Uterus (tissue), 2 donors: ENCODE data around the gene TPPP.

Experiments used
- POLR2A ChIP-seq, 2 donors: fragments of 450-650 bp; IDR thresholded peaks; one replicate each; pipeline ENCODE4 v1.6.1; 2016; ENCODE audit warnings: antibody characterized with exemption in 2 of 2, mild to moderate bottlenecking in 1 of 2, moderate library complexity in 1 of 2
- TF ChIP-seq, protein P1 (sequence below), 4 experiments: fragments of 200-600 bp in 2 of 4; fragments of 450-650 bp in 2 of 4; sonication (generic) in 2 of 4; IDR thresholded peaks; one replicate each; pipeline ENCODE4 v1.5.1; 2016 to 2019; ENCODE audit warnings: antibody characterized with exemption in 4 of 4, mild to moderate bottlenecking in 2 of 4, moderate library complexity in 1 of 4

DNA sequence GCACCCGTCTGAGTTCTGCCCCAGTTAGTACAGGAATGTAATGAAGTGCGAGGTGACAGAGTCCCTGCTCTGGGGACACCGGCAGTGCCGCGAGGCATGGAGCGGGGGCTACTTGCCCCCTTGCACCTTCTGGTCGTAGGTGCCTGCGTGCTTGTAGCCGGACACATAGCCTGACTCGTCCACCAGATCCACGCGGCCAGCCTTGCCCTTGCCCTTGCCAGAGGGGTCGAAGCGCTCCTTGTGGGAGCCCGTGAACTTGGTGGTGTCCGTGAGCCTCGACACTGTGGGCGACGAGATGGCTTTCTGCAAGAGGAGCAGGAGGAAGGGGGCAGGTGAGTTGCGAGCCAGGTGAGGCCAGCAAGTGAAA, 28.2 kb downstream of the TPPP start:
- TF ChIP-seq, protein P1, sequence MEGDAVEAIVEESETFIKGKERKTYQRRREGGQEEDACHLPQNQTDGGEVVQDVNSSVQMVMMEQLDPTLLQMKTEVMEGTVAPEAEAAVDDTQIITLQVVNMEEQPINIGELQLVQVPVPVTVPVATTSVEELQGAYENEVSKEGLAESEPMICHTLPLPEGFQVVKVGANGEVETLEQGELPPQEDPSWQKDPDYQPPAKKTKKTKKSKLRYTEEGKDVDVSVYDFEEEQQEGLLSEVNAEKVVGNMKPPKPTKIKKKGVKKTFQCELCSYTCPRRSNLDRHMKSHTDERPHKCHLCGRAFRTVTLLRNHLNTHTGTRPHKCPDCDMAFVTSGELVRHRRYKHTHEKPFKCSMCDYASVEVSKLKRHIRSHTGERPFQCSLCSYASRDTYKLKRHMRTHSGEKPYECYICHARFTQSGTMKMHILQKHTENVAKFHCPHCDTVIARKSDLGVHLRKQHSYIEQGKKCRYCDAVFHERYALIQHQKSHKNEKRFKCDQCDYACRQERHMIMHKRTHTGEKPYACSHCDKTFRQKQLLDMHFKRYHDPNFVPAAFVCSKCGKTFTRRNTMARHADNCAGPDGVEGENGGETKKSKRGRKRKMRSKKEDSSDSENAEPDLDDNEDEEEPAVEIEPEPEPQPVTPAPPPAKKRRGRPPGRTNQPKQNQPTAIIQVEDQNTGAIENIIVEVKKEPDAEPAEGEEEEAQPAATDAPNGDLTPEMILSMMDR (IDR thresholded peaks at IDR 0.05) = no peak
- no peak for TF ChIP-seq POLR2A (IDR thresholded peaks at IDR 0.05)
